Keratinocyte (primary cell): ENCODE data around the gene ISX. TPM values are rescaled to one million over a fixed set of nuclear protein-coding genes. Genes with fewer than 3 reads are reported as not detected.

Experiments
- DNase-seq: peaks from one replicate; pipeline ENCODE4 v3.0.0-alpha.2; 2011; ENCODE audit warnings: low read depth, missing footprints, low spot score
- FAIRE-seq: peaks from 2 replicates; lab custom pipeline; 2011; peaks lifted over from hg19 to GRCh38; lab: Jason Lieb, UNC
- H2AFZ ChIP-seq: 2 replicates; pipeline ENCODE4 v1.6.0; 2012; ENCODE audit warnings: low read length, control low read depth, inconsistent platforms; ENCODE audit not compliant: control insufficient read depth
- H3K27ac ChIP-seq: 2 replicates; pipeline ENCODE4 v1.5.1; 2011; ENCODE audit warnings: low read length; ENCODE audit not compliant: control insufficient read depth, insufficient read depth
- H3K27me3 ChIP-seq: 3 replicates; pipeline ENCODE4 v1.6.0; 2011; ENCODE audit warnings: low read length; ENCODE audit not compliant: control insufficient read depth, insufficient read depth; ENCODE audit errors: extremely low read depth
- H3K36me3 ChIP-seq, 2 experiments: 2 replicates in 1 of 2; 3 replicates in 1 of 2; pipeline ENCODE4 v1.5.1; 2011; ENCODE audit warnings: low read length in 2 of 2, mild to moderate bottlenecking in 1 of 2; ENCODE audit not compliant: control insufficient read depth in 2 of 2, insufficient read depth in 2 of 2; ENCODE audit errors: extremely low read depth in 1 of 2
- H3K4me1 ChIP-seq: 3 replicates; pipeline ENCODE4 v1.5.1; 2011; ENCODE audit warnings: low read length; ENCODE audit not compliant: control insufficient read depth, insufficient read depth; ENCODE audit errors: extremely low read depth
- H3K4me2 ChIP-seq: 3 replicates; pipeline ENCODE4 v1.6.0; 2011; ENCODE audit warnings: low read depth, low read length; ENCODE audit not compliant: control insufficient read depth, insufficient read depth; ENCODE audit errors: extremely low read depth
- H3K4me3 ChIP-seq, 3 experiments: fragments of 200-600 bp in 1 of 3; sonication (generic) in 1 of 3; 2 replicates in 2 of 3; 3 replicates in 1 of 3; pipeline ENCODE4 v1.5.1; 2011 to 2016; ENCODE audit warnings: low read length in 3 of 3, mild to moderate bottlenecking in 3 of 3, control low read depth in 2 of 3, inconsistent platforms in 1 of 3, low read depth in 1 of 3, mixed read lengths in 1 of 3, mixed run types in 1 of 3, moderate library complexity in 1 of 3; ENCODE audit not compliant: control insufficient read depth in 2 of 3, insufficient read depth in 2 of 3; ENCODE audit errors: extremely low read depth in 1 of 3
- H3K79me2 ChIP-seq: 2 replicates; pipeline ENCODE4 v1.6.0; 2012; ENCODE audit warnings: low read length; ENCODE audit not compliant: control insufficient read depth, insufficient read depth
- H3K9ac ChIP-seq: 3 replicates; pipeline ENCODE4 v1.6.0; 2011; ENCODE audit warnings: low read length; ENCODE audit not compliant: control insufficient read depth, insufficient read depth; ENCODE audit errors: extremely low read depth
- H3K9me1 ChIP-seq: 3 replicates; pipeline ENCODE4 v1.6.0; 2011; ENCODE audit warnings: low read length; ENCODE audit not compliant: control insufficient read depth, insufficient read depth; ENCODE audit errors: extremely low read depth
- H3K9me3 ChIP-seq: 2 replicates; pipeline ENCODE4 v1.5.1; 2012; ENCODE audit warnings: low read depth, low read length; ENCODE audit not compliant: control insufficient read depth
- H4K20me1 ChIP-seq: 3 replicates; pipeline ENCODE4 v1.6.0; 2011; ENCODE audit warnings: low read length; ENCODE audit not compliant: control insufficient read depth, insufficient read depth; ENCODE audit errors: extremely low read depth
- EZH2 ChIP-seq: IDR thresholded peaks from one replicate; pipeline ENCODE4 v1.6.1; 2012; ENCODE audit warnings: inconsistent platforms, mild to moderate bottlenecking, low read length, moderate library complexity
- dilution Hi-C: fragments of 300-500 bp; cut with MboI; formaldehyde crosslinking; loops from one replicate; pipeline ENCODE4 v1.7.0; 2020; ENCODE audit warnings: low sequenced_read_pairs; ENCODE audit not compliant: extremely low pct_ligation_motif_present
- polyA plus RNA-seq, 5 experiments: library from polyadenylated mRNA; depleted of rRNA in 3 of 5; stranded (reverse) in 3 of 5; stranded (forward) in 1 of 5; unstranded in 1 of 5; fragments of >200 nt; gene quantifications; 1 replicate in 1 of 5; 2 replicates in 3 of 5; 3 replicates in 1 of 5; pipeline versions ENCODE4 v1.2.1 to v1.2.3, GENCODE V29; 2011 to 2012; ENCODE audit warnings: missing spikeins in 2 of 5, low read depth in 1 of 5, low replicate concordance in 1 of 5
- TF ChIP-seq, protein P1 (sequence below), 3 experiments: IDR thresholded peaks in 1 of 3; conservative IDR thresholded peaks in 1 of 3; optimal IDR thresholded peaks in 1 of 3; 2 replicates in 2 of 3; 3 replicates in 1 of 3; pipeline versions ENCODE3 to v1.5.1; 2011; ENCODE audit warnings: low read length in 3 of 3, mild to moderate bottlenecking in 3 of 3, moderate library complexity in 2 of 3, control low read depth in 1 of 3, inconsistent platforms in 1 of 3; ENCODE audit not compliant: insufficient read depth in 2 of 3; ENCODE audit errors: extremely low read depth in 1 of 3

ISX gene
- polyA plus RNA-seq, 1 donor (not counting 4 experiments of a cell fraction or from before 2014, with no cell fraction given) = not detected

DNA sequence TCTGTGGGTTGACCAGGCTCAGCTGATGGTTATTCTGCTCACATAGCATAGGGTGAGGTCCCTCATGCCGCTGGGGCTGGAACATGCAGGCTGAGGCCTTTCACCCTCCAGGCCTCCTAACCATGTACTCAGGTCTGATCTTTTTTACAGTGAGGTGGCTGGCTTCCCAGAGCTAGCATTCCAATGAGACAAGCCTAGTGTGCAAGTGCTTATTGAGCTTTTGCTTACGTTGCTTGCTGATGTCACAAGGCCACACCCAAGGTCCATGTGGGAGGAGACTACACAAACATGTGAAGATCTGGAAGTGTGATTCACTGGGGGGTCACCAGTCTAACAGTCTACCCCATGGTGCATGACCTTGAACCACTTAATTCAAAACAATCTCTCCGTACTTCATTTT is 33.9 kb downstream of the ISX start:
- H3K4me2 ChIP-seq = no peak overlapping the region
- H4K20me1 ChIP-seq = no peaks in the 10 kb centered on the region
- no peaks in the 10 kb centered on the region for H3K79me2 ChIP-seq
- DNase-seq (no peak), FAIRE-seq (no peak)
- no peaks in the 10 kb centered on the region for H3K36me3 ChIP-seq
- H3K9me1 ChIP-seq = no peaks in the 10 kb centered on the region
- H3K4me1 ChIP-seq = peaks cover 9% of the 10 kb centered on the region
- TF ChIP-seq EZH2 = no peak
- TF ChIP-seq, protein P1, sequence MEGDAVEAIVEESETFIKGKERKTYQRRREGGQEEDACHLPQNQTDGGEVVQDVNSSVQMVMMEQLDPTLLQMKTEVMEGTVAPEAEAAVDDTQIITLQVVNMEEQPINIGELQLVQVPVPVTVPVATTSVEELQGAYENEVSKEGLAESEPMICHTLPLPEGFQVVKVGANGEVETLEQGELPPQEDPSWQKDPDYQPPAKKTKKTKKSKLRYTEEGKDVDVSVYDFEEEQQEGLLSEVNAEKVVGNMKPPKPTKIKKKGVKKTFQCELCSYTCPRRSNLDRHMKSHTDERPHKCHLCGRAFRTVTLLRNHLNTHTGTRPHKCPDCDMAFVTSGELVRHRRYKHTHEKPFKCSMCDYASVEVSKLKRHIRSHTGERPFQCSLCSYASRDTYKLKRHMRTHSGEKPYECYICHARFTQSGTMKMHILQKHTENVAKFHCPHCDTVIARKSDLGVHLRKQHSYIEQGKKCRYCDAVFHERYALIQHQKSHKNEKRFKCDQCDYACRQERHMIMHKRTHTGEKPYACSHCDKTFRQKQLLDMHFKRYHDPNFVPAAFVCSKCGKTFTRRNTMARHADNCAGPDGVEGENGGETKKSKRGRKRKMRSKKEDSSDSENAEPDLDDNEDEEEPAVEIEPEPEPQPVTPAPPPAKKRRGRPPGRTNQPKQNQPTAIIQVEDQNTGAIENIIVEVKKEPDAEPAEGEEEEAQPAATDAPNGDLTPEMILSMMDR (optimal IDR thresholded peaks at IDR 0.05 in 1 of 3, IDR thresholded peaks at IDR 0.05 in 1 of 3, conservative IDR thresholded peaks at IDR 0.05 in 1 of 3; ENCODE audit: extremely low read depth in 1 of 3, insufficient read depth in 2 of 3, low read length in 3 of 3) = no peak
- dilution Hi-C loops = no loop called here
- H3K9me3 ChIP-seq = no peaks in the 10 kb centered on the region
- H3K27me3 ChIP-seq = no peaks in the 10 kb centered on the region
- H3K9ac ChIP-seq = no peak overlapping the region
- no peak overlapping the region for H3K27ac ChIP-seq
- H2AFZ ChIP-seq = no peak overlapping the region
- no peak overlapping the region for H3K4me3 ChIP-seq

DNA sequence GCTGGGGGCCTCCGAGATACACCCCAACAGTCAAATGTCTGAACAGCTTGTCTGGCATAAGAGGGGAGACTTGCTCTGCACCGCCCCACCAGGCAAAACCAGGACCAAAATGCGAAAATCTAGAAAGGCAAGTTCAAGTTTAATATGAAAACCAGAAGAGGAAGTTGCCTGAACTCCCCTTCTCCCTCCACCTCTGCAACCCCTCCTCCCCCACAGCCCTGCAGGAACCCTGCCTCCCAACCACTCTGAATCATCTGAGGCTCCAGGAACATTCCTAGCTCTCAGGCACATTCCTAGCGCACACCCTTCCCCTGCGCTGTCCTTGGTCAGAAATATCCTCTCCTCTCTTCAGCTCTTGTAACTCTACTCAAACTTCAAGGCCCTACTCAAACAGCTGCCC is 36.7 kb downstream of the ISX start:
- no peak for TF ChIP-seq EZH2
- TF ChIP-seq, protein P1 (optimal IDR thresholded peaks at IDR 0.05 in 1 of 3, IDR thresholded peaks at IDR 0.05 in 1 of 3, conservative IDR thresholded peaks at IDR 0.05 in 1 of 3; ENCODE audit: extremely low read depth in 1 of 3, insufficient read depth in 2 of 3, low read length in 3 of 3) = no peak
- Histone ChIP-seq H4K20me1 (no peaks in the 10 kb centered on the region), H3K9me3 (no peaks in the 10 kb centered on the region), H3K27me3 (no peaks in the 10 kb centered on the region), H3K9ac (no peak overlapping the region), H3K79me2 (no peaks in the 10 kb centered on the region), H3K27ac (no peak overlapping the region), H2AFZ (no peak overlapping the region), H3K4me1 (peaks cover 9% of the 10 kb centered on the region), H3K4me2 (no peak overlapping the region), H3K9me1 (no peaks in the 10 kb centered on the region), H3K36me3 (no peaks in the 10 kb centered on the region), H3K4me3 (no peak overlapping the region)
- dilution Hi-C loops = no loop called here
- DNase-seq (peak; percentile 15), FAIRE-seq (peak; percentile 75)
